Spleen (tissue), 7 donors: ENCODE results near the gene DET1.

ENCODE experiments used
- CTCF ChIP-seq, 11 experiments: fragments of 200-600 bp in 7 of 11; fragments of 450-650 bp in 4 of 11; sonication (generic) in 4 of 11; IDR thresholded peaks in 8 of 11; conservative IDR thresholded peaks in 3 of 11; 1 replicate in 7 of 11; 2 replicates in 4 of 11; pipeline versions ENCODE4 v1.4.0 to v1.8.0; 2016 to 2021; ENCODE audit warnings: antibody characterized with exemption in 11 of 11, inconsistent platforms in 4 of 11, mild to moderate bottlenecking in 1 of 11
- POLR2A ChIP-seq, 3 donors: fragments of 450-650 bp; IDR thresholded peaks; one replicate each; pipeline ENCODE4 v1.5.1; 2017; ENCODE audit warnings: antibody characterized with exemption in 3 of 3, mild to moderate bottlenecking in 1 of 3
- donor health status: DM: no; HTN: no; CAD: no; lungs with moderate emphysema.
- donor health status: DM: no; HTN: no; CAD: no.
- donor health status: DM: no; HTN: no; CAD: no.

- TF ChIP-seq CTCF (IDR thresholded peaks at IDR 0.05 in 8 of 11, conservative IDR thresholded peaks at IDR 0.05 in 3 of 11) (no peak), POLR2A (IDR thresholded peaks at IDR 0.05) (no peak)
These were observed 57.2 kb downstream of the DET1 start for GRCh38 chr15:88489321-88489720.
